Liver (tissue), 3 donors: ENCODE data around the gene TIMP1.

ENCODE experiments used
- JUND ChIP-seq, 2 donors: IDR thresholded peaks; 2 replicates each; pipeline ENCODE4 v1.6.1; 2016; ENCODE audit warnings: antibody characterized with exemption in 2 of 2
- RAD21 ChIP-seq, 2 donors: IDR thresholded peaks; 2 replicates each; pipeline ENCODE4 v1.6.1; 2016; ENCODE audit warnings: antibody characterized with exemption in 2 of 2, mild to moderate bottlenecking in 2 of 2
- REST ChIP-seq: IDR thresholded peaks from 2 replicates; pipeline ENCODE4 v1.6.1; 2016; ENCODE audit warnings: antibody characterized with exemption, mild to moderate bottlenecking
- SP1 ChIP-seq: IDR thresholded peaks from 2 replicates; pipeline ENCODE4 v1.6.1; 2018; ENCODE audit warnings: antibody characterized with exemption, mild to moderate bottlenecking
- TAF1 ChIP-seq: conservative IDR thresholded peaks from 2 replicates; pipeline ENCODE4 v1.6.1; 2016; ENCODE audit warnings: antibody characterized with exemption, mild to moderate bottlenecking
- YY1 ChIP-seq: IDR thresholded peaks from 2 replicates; pipeline ENCODE4 v1.6.1; 2016; ENCODE audit warnings: antibody characterized with exemption, mild to moderate bottlenecking
- TF ChIP-seq, protein P1 (sequence below): fragments of 150-350 bp; IDR thresholded peaks from 2 replicates; pipeline ENCODE4 v1.5.1; 2017; ENCODE audit warnings: improper control_type of control experiment, low read depth, low read length; ENCODE audit not compliant: missing input control
- TF ChIP-seq, protein P2 (sequence below): IDR thresholded peaks from 2 replicates; pipeline ENCODE4 v1.6.1; 2016; ENCODE audit warnings: antibody characterized with exemption
- TF ChIP-seq, protein P3 (sequence below): IDR thresholded peaks from 2 replicates; pipeline ENCODE4 v1.6.1; 2016; ENCODE audit warnings: antibody characterized with exemption
- donor health status: healthy.
- donor health status: healthy.

- TF ChIP-seq RAD21 (IDR thresholded peaks at IDR 0.05) (no peak), SP1 (no peak), JUND (IDR thresholded peaks at IDR 0.05) (no peak), REST (no peak), YY1 (no peak), TAF1 (no peak)
- TF ChIP-seq, protein P1, sequence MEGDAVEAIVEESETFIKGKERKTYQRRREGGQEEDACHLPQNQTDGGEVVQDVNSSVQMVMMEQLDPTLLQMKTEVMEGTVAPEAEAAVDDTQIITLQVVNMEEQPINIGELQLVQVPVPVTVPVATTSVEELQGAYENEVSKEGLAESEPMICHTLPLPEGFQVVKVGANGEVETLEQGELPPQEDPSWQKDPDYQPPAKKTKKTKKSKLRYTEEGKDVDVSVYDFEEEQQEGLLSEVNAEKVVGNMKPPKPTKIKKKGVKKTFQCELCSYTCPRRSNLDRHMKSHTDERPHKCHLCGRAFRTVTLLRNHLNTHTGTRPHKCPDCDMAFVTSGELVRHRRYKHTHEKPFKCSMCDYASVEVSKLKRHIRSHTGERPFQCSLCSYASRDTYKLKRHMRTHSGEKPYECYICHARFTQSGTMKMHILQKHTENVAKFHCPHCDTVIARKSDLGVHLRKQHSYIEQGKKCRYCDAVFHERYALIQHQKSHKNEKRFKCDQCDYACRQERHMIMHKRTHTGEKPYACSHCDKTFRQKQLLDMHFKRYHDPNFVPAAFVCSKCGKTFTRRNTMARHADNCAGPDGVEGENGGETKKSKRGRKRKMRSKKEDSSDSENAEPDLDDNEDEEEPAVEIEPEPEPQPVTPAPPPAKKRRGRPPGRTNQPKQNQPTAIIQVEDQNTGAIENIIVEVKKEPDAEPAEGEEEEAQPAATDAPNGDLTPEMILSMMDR, result no peak
- TF ChIP-seq, protein P2, sequence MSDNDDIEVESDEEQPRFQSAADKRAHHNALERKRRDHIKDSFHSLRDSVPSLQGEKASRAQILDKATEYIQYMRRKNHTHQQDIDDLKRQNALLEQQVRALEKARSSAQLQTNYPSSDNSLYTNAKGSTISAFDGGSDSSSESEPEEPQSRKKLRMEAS, result no peak
- TF ChIP-seq, protein P3, sequence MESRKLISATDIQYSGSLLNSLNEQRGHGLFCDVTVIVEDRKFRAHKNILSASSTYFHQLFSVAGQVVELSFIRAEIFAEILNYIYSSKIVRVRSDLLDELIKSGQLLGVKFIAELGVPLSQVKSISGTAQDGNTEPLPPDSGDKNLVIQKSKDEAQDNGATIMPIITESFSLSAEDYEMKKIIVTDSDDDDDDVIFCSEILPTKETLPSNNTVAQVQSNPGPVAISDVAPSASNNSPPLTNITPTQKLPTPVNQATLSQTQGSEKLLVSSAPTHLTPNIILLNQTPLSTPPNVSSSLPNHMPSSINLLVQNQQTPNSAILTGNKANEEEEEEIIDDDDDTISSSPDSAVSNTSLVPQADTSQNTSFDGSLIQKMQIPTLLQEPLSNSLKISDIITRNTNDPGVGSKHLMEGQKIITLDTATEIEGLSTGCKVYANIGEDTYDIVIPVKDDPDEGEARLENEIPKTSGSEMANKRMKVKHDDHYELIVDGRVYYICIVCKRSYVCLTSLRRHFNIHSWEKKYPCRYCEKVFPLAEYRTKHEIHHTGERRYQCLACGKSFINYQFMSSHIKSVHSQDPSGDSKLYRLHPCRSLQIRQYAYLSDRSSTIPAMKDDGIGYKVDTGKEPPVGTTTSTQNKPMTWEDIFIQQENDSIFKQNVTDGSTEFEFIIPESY, result no peak
Measured at GRCh38 chrX:47584714-47585113, 2.5 kb downstream of the TIMP1 start.
